NCI-H2107 treated with DMSO at 0.1 percent for 48 hours (cell line): ENCODE measurements around the gene MALAT1.
"Not testable (repeated sequence)": the region's sequence is repeated elsewhere in the genome, so short reads cannot be mapped to it uniquely, and the experiment has no call there.

Experiments
- DNase-seq: peaks from one replicate; lab custom pipeline; 2025; ENCODE audit not compliant: unreplicated experiment; lab: John Stamatoyannopoulos, UW

The MALAT1 gene

GRCh38 chr11:65498977-65499712 is at the start of gene MALAT1:
TSS of gene MALAT1 (plus strand) at chr11:65499045.
- peak; percentile 91 for DNase-seq

- not testable (repeated sequence) for DNase-seq
Observed at GRCh38 chr11:65451301-65451700, 47.5 kb upstream of the MALAT1 start.

- DNase-seq = not testable (repeated sequence)
Observed at GRCh38 chr11:65452259-65452658, 46.6 kb upstream of the MALAT1 start.

- peak; percentile 96 for DNase-seq
Observed at GRCh38 chr11:65452806-65453490, 45.9 kb upstream of the MALAT1 start.

GRCh38 chr11:65454311-65454695 is 44.5 kb upstream of the MALAT1 start:
- no peak for DNase-seq

- DNase-seq = peak; percentile 48
Observed at GRCh38 chr11:65454696-65455456, 44.0 kb upstream of the MALAT1 start.

- no peak for DNase-seq
Observed at GRCh38 chr11:65456418-65456817, 42.4 kb upstream of the MALAT1 start.

- no peak for DNase-seq
Observed at GRCh38 chr11:65459552-65459951, 39.3 kb upstream of the MALAT1 start.

- not testable (repeated sequence) for DNase-seq
Observed at GRCh38 chr11:65465471-65465870, 33.4 kb upstream of the MALAT1 start.

GRCh38 chr11:65467306-65467705 is 31.5 kb upstream of the MALAT1 start:
- DNase-seq = not testable (repeated sequence)

GRCh38 chr11:65468874-65469333 is 29.9 kb upstream of the MALAT1 start:
- DNase-seq = peak; percentile 34

- no peak for DNase-seq
Observed at GRCh38 chr11:65470433-65471049, 28.3 kb upstream of the MALAT1 start.

GRCh38 chr11:65471447-65471891 is 27.4 kb upstream of the MALAT1 start:
- DNase-seq = peak; percentile 67

GRCh38 chr11:65472588-65473277 is 26.1 kb upstream of the MALAT1 start:
- DNase-seq = not testable (repeated sequence)

GRCh38 chr11:65473278-65473860 is 25.5 kb upstream of the MALAT1 start:
- peak; percentile 37 for DNase-seq

- no peak for DNase-seq
Observed at GRCh38 chr11:65474864-65475263, 24.0 kb upstream of the MALAT1 start.

GRCh38 chr11:65476632-65477148 is 22.2 kb upstream of the MALAT1 start:
- no peak for DNase-seq

- DNase-seq = peak; percentile 79
Observed at GRCh38 chr11:65477149-65477965, 21.5 kb upstream of the MALAT1 start.
